ENCODE measurements around the gene CDKN2A.
A peak's percentile ranks its signal among the peaks of the same experiment; 100 is the strongest.

The CDKN2A gene

DNA sequence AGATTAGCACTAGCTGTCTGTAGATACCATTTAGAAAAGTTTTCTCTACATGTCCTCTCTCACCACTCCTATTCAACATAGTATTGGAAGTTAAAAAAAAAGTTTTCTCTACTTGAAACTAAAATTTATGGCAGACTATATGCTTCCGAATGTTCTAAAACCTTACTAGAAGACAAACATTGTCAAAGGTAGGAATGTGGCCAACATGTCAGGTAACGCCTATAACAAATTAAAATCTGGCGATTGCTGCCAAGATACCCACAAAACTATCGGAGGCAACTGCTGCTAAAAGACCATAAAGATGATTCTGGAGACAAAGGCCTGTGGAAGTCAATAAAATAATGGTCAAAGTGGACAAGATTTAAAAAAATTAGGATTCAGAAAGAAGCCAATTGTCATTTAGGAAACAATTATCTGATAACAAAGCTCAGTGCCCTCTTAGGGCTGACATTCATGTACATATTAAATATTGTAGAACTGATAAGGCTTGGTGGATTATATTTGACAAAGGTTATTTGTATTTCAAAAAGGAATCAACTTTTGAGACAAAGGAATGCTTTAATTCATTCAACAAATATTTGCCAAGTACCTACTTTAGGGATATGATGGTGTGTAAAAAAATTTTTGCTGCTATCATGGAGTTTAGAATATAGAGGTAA lies 52.7 kb downstream of the CDKN2A start:
- DNase-seq (ENCODE audit: low spot score), result no peak

DNA sequence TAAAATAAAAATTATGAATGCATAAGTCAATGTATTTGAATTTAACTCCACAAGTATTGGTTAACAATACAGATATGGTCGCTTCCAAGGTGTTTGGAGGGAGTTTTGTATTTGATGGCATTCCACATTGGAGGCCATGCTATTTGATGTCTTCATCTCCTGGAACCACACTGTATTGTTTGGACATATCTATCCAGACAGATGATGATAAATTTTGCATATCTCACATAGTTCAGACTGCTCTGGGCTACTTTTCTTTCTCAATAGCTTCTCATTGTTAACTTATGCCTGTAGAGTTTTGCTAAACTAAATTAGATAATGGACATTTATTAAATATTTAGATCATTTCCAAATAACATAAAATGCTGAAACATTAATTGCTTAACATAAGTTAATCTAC lies 58.0 kb downstream of the CDKN2A start:
- no peak for DNase-seq (ENCODE audit: low spot score)

DNA sequence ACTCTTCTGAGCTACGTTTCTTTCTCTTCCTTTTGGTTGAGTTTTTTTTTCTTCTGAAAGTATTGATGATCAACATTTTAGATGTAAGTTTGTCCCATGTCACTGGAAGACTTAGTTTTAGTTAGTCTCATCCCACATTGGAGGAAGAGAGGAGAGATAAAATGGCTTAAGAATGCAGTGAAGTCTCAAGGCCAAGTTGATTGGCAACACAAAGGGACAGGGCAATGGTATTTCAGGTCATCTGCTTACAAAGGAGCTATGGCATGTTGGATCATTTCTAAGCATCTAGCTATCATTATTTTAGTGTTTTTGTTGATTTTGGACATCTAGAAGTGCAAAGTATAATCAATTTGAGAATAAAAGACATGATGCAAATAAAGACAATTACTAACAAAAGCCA lies 58.6 kb downstream of the CDKN2A start:
- DNase-seq (ENCODE audit: low spot score), result no peak

DNA sequence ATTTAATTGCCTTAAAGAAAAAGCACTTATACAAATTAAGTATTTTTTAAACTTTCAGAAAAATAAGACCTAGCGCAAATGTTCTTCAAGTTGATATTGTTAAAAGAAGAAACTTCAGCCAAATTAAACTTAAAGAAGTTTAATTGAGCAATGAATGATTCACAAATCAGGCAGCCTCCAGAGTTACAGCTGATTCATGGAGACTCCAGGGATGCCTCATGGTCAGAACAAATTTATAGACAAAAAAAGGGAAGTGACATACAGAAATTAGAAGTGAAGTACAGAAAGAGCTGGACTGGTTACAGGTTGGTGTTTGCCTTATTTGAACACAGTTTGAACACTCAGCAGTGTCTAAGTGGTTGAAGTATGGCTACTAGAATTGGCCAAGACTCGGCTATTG lies 60.3 kb downstream of the CDKN2A start:
- no peak for DNase-seq (ENCODE audit: low spot score)

DNA sequence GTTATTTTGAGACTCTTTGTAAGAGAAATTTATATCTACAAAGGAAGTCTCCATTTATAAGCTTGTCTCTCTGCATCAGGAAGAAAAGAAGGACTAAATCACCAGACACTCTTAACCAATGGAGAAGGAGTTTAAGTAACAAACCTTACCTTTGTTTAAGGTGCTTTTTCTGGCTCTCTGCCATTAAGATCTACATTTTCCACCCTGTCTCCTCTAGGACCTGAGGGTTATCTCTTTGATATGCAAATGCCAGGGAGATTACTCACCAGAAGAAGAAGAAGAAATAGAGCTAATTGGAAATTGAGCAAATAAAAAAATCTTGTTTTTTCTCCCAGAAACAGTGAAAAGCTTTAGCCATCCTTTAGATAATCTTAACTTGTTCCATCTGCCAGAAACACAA lies 60.9 kb downstream of the CDKN2A start:
- DNase-seq (ENCODE audit: low spot score), result no peak

DNA sequence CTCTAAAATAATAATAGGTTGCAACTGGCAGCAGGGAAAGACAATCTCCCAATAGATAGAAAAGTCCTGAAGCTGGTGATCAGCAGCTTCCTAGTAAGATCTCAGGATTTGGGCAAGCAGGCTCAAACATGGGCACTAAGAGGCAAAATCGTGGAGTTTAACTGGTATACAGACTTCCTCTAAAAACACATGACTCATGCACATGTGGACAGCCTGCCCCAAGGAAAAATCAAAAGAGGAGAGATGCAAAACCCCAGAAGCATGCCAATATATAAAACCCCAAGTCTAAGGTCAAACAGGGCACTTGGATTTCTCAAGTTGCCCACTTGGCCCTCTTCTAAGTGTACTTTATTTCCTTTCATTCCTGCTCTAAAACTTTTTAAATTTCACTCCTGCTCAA lies 62.8 kb downstream of the CDKN2A start:
- DNase-seq (ENCODE audit: low spot score), result no peak

DNA sequence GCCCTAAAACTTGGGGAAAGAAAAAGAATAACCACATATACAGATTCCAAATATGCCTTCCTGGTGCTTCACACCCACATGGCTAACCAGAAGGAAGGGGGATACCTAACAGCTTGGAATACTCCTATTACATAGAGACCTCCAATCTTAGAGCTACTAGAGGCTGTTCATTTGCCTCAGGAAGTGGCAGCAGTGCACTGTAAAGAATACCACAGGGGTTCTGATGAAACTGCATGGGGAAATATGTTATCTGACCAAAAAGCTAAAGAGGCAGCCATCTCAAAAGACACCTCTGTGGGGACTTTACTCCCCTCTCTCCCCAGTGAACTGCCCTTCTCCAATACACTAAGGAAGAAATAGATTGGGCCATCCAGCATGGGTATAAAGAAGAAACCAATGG lies 66.4 kb downstream of the CDKN2A start:
- DNase-seq (ENCODE audit: low spot score), result no peak

DNA sequence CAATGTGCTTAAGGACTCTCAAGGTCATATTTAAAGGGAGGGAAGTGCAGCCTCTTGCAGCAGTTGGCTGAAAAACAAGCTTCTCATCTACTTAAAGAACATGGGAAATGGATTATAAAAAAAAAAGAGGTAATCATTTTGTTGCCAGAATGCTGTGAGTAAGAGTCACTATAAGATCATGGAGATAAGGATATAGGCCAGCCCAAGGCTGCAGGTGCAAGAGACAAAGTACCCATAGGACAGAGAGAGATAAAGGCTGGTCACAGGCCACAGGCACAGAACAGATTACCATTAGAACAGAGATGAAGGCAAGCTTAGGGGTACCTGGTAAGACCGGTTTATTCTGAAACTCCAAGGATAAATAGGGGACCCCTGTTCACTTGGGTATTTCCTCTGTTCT lies 70.5 kb downstream of the CDKN2A start:
- no peak for DNase-seq (ENCODE audit: low spot score)

DNA sequence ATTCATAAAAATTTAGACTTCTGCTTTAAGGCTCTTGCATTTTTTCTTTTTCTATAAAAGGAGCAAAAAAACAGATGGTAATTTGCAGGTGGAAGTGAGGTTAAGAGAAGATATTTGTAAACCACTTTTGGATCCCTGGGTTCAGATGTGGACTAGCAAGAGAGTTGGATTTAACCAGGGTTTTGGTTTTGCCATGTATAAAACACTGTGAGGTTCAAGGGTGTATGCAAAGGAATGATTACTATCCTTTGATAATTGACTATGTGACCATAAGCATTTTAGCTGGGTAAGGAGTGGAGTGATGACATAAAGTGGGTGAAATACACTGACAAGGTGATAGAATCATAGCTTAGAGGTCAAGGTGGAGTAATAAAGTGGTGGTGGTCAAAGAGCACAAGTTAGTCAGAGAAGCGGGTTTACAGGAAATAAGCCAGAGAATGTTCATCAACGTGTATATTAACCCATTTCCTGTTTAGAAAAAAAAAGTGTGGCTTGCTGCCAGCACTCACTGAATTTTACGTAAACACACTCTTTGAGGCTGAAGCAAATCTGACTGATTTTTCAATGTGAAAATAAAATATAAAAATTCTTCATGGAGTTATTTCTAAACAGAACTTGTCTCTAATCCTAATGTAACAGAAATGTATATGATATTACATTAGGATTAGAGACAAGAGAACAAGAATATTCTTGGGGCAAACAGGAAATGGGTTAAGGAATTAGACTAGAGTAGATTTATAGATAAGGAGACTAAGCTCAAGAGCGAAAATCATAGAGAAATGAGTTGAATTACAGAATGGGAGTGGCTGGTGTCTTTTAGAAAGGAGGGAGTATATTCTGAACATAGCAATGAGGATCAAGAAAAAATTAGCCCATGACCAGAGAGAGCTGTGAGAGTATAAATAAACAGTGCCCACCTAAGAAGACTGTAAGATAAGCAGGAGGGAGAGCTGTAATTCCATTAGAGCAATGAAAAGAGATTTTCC lies 74.5 kb downstream of the CDKN2A start:
- DNase-seq (ENCODE audit: low spot score), result peak; percentile 15

Data from AG08396 (cell line).